Lower lobe of right lung (tissue), 2 donors: Measurements from ENCODE around the gene COL4A2. TPM values are rescaled to one million over a fixed set of nuclear protein-coding genes. Genes with fewer than 3 reads are reported as not detected.

ENCODE experiments used
- ATAC-seq, 2 donors: fragments of 200-7000 bp; cut with Tn5 transposase; one replicate each; pipeline ENCODE4 v1.9.1; 2020 to 2022; ENCODE audit warnings: mild to moderate bottlenecking in 2 of 2, moderate library complexity in 2 of 2
- DNase-seq: peaks from one replicate; pipeline ENCODE4 v3.0.0-alpha.2; 2020
- H3K27ac ChIP-seq: fragments of 200-600 bp; one replicate; pipeline ENCODE4 v1.8.0; 2022
- H3K27me3 ChIP-seq: fragments of 200-600 bp; one replicate; pipeline ENCODE4 v1.8.0; 2022; ENCODE audit warnings: low read depth
- H3K36me3 ChIP-seq: fragments of 200-600 bp; one replicate; pipeline ENCODE4 v1.8.0; 2022; ENCODE audit warnings: mild to moderate bottlenecking
- H3K4me1 ChIP-seq: fragments of 200-600 bp; one replicate; pipeline ENCODE4 v1.8.0; 2022
- H3K4me3 ChIP-seq: fragments of 200-600 bp; one replicate; pipeline ENCODE4 v1.8.0; 2022; ENCODE audit warnings: mild to moderate bottlenecking
- H3K9me3 ChIP-seq: fragments of 200-600 bp; one replicate; pipeline ENCODE4 v1.8.0; 2022
- intact Hi-C: fragments of 100-400 bp; cut with DNase I; formaldehyde crosslinking; loops from one replicate; pipeline ENCODE4 v1.11.0; 2022
- total RNA-seq: library from RNA; stranded (reverse); fragmentation: NEBNext Ultra II Directional; extraction: Animal tissue kit (Norgen Biotek cat#: 25700); gene quantifications from one replicate; pipeline ENCODE4 v1.2.1, GENCODE V29; 2021
- TF ChIP-seq, protein P1 (sequence below): fragments of 200-600 bp; IDR thresholded peaks from one replicate; pipeline ENCODE4 v1.8.0; 2022; ENCODE audit warnings: antibody characterized with exemption, mild to moderate bottlenecking
- donor health status: DM: no; HTN: yes; CAD: no; lungs with severe emphysema.

The COL4A2 gene
- total RNA-seq, 1 donor from 2014 or later, result 185 TPM

DNA sequence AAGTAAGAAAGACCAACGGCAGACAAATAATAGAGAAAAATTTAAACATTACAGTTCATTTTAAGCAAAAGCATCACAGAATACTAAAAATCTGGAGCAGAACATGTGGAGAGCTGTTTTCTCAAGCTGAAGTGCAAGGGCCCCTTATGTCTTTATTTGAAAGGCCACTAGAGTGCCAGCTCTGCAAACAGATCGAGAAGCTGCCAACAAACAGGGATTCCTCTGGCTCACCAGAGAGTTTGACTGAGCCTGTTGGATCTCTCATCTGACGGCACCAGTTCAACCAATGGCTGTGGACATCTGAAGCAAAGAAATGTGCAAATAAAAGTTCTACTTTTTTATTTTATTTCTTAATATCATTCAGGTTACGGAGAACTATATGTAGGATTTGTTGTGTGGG is 119.7 kb downstream of the COL4A2 start:
- intact Hi-C loops, result loop anchor here (10.0 kb wide), 1 partner anchor 202 kb away; no protein-coding TSS in a partner anchor
- no peak for ATAC-seq
- Histone ChIP-seq H3K27me3 (no peaks in the 10 kb centered on the region), H3K27ac (no peak overlapping the region), H3K9me3 (no peaks in the 10 kb centered on the region), H3K4me1 (peaks cover 10% of the 10 kb centered on the region), H3K4me3 (no peak overlapping the region), H3K36me3 (peaks cover 29% of the 10 kb centered on the region)
- TF ChIP-seq, protein P1, sequence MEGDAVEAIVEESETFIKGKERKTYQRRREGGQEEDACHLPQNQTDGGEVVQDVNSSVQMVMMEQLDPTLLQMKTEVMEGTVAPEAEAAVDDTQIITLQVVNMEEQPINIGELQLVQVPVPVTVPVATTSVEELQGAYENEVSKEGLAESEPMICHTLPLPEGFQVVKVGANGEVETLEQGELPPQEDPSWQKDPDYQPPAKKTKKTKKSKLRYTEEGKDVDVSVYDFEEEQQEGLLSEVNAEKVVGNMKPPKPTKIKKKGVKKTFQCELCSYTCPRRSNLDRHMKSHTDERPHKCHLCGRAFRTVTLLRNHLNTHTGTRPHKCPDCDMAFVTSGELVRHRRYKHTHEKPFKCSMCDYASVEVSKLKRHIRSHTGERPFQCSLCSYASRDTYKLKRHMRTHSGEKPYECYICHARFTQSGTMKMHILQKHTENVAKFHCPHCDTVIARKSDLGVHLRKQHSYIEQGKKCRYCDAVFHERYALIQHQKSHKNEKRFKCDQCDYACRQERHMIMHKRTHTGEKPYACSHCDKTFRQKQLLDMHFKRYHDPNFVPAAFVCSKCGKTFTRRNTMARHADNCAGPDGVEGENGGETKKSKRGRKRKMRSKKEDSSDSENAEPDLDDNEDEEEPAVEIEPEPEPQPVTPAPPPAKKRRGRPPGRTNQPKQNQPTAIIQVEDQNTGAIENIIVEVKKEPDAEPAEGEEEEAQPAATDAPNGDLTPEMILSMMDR, result no peak
- no peak for DNase-seq

DNA sequence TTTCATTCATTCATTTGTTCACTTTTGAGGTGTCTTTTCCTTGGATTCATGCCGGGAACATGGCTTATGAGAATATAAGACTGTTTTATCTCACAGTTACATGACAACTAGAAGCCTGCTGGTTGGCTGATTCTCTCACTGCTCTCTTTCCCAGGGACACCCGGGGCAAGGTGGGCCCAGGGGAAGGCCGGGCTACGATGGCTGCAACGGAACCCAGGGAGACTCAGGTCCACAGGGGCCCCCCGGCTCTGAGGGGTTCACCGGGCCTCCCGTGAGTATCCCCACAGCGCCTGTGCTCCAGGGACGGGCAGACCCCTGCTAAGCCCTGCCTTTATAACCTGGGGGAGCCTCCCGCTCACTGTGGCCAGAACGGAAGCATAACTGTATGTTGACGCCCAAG is 121.2 kb downstream of the COL4A2 start:
- intact Hi-C loops, result loop anchor here (10.0 kb wide), 1 partner anchor 204 kb away; no protein-coding TSS in a partner anchor

DNA sequence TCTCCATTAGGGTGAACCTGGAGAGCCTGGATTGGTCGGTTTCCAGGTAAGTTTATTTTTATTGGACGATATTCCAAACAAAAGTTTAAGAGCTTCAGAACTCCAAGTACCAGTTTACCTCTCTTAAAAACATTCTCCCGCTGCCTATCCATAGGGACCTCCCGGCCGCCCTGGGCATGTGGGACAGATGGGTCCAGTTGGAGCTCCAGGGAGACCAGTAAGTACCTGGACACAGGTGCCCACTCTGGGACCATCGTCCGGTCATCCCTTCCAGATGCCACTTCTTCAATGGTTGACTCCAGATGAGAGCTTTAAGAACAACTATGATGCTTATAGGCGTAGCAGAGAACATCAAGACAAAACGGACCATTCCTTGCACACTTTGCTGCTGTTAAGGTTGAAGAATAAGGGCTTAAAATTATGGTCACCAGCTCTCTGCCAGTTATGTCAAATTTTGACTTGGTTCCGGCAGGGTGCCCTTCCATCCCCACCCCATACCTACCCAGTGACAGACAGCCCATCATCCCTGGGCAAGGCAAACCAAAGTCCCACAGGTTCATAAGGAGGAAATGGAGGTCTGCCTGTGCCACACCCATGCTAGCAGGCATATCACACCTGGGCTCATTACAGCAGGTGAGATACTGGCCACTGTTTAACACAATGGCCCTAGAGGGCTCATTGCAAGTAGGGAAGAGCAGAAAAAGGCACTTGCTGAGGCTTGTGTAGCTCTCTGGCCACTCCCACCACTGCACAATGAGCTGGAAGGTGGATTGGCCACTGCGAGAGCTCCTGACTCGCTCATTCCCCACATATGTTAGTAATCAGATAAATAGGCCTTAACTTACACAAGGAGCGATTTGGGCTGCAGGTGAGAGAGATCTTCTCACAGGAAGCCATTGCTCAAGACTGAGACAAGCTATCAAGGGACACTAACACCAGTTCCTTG is 123.6 kb downstream of the COL4A2 start:
- intact Hi-C loops, result no loop called here
- H3K27me3 ChIP-seq, result no peaks in the 10 kb centered on the region
- DNase-seq, result no peak
- TF ChIP-seq, protein P1, result no peak
- no peak for ATAC-seq
- H3K36me3 ChIP-seq, result peaks cover 48% of the 10 kb centered on the region
- no peak overlapping the region for H3K4me3 ChIP-seq
- peaks cover 19% of the 10 kb centered on the region for H3K4me1 ChIP-seq
- no peak overlapping the region for H3K27ac ChIP-seq
- no peaks in the 10 kb centered on the region for H3K9me3 ChIP-seq

More for the DNA sequence above, 121.2 kb downstream of the COL4A2 start:
- Histone ChIP-seq H3K36me3 (peaks cover 31% of the 10 kb centered on the region), H3K4me3 (no peak overlapping the region), H3K27ac (no peak overlapping the region), H3K9me3 (no peaks in the 10 kb centered on the region), H3K4me1 (peaks cover 19% of the 10 kb centered on the region), H3K27me3 (no peaks in the 10 kb centered on the region)
- ATAC-seq, result no peak
- TF ChIP-seq, protein P1, result no peak
- no peak for DNase-seq

- Histone ChIP-seq H3K27ac (no peak overlapping the region), H3K36me3 (peaks cover 49% of the 10 kb centered on the region), H3K4me1 (peaks cover 14% of the 10 kb centered on the region), H3K9me3 (no peaks in the 10 kb centered on the region), H3K4me3 (no peak overlapping the region), H3K27me3 (no peaks in the 10 kb centered on the region)
- no peak for DNase-seq
- intact Hi-C loops, result no loop called here
- peak; percentile 20 to 39 for ATAC-seq
- TF ChIP-seq, protein P1, result no peak
Observed at GRCh38 chr13:110431425-110432294, 124.6 kb downstream of the COL4A2 start.

- H3K27me3 ChIP-seq, result no peaks in the 10 kb centered on the region
- no peak overlapping the region for H3K4me3 ChIP-seq
- no peak for DNase-seq
- no peak for ATAC-seq
- intact Hi-C loops, result no loop called here
- peaks cover 10% of the 10 kb centered on the region for H3K4me1 ChIP-seq
- no peaks in the 10 kb centered on the region for H3K9me3 ChIP-seq
- H3K36me3 ChIP-seq, result peaks cover 57% of the 10 kb centered on the region
- TF ChIP-seq, protein P1, result no peak
- H3K27ac ChIP-seq, result peak overlapping the region; percentile 33
Observed at GRCh38 chr13:110432522-110432921, 125.4 kb downstream of the COL4A2 start.
